DMS114 treated with DMSO at 0.1 percent for 48 hours (cell line): Measurements from ENCODE around the gene PDE4A.

Source experiments
- DNase-seq: peaks from one replicate; lab custom pipeline; 2025; ENCODE audit not compliant: unreplicated experiment; lab: John Stamatoyannopoulos, UW

Gene PDE4A

DNA sequence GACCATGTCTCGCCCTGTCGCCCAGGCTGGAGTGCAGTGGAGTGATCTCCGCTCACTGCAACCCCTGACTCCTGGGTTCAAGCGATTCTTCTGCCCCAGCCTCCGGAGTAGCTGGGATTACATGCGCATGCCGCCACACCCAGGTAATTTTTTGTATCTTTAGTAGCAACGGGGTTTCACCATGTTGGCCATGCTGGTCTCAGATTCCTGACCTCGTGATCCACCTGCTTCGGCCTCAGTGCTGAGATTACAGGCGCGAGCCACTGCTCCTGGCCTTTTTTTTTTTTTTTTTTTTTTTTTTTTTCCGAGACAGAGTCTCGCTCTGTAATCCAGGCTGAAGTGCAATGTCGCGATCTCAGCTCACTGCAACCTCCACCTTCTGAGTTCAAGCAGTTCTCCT, 87.7 kb downstream of the PDE4A start:
- no peak for DNase-seq

DNA sequence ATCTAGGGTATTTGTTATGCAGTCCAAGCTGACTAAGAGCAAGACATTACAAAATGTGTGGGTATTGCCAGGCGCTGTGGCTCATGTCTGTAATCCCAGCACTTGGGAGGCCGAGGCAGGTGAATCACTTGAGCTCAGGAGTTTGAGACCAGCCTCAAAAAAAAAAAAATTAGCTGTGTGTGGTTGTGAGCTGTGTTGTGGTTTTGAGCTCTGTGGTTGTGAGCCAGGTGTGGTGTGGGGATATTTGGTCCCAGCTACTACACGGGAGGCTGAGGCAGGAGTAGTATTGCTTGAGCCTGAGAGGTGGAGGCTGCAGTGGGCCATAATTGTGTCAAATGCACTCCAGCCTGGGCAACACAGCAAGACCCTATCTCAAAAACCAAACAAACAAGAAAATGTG, 88.4 kb downstream of the PDE4A start:
- no peak for DNase-seq

DNA sequence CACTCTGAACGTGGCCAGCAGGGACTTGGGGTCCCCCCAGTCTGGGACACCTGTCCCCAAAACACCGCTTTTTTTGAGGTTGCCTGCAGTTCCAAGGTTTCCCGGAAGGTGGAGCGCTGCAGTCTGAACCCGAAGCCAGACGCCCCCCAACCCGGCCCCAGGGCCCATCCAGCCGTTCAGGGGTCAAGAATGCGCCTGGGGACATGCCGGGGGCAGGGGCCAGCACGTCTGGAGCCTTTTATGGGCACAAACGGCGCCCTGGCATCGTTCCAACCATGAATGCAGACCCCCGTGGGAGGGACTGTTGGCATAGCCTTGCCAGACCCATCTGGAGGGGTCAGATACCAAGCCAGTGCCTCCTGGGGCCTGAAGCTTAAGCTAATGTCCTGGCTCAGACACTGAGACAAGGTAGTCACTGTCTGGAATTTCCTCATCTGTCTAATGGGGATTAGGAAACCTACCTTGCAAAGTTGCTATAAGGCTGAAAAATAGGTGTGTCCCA, 90.0 kb downstream of the PDE4A start:
- DNase-seq: no peak

DNA sequence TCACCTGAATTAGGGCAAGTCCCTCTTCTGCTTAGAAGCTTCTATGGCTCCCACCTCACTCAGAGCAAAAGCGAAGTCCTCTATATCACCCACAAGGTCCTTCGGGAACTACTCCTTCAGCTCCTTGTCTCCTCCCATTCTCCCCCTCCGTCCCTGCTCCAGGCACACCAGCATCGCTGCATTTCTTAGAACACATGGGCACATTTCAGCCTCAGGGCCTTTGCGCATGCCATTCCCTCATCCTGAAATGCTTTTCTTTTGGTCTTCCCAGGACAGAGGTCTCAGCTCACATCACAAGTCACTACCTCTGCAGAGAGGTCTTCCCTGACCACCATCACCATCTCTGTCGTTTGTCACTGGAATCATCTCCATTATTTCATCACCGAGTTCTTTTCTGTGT, 92.9 kb downstream of the PDE4A start:
- no peak for DNase-seq

DNA sequence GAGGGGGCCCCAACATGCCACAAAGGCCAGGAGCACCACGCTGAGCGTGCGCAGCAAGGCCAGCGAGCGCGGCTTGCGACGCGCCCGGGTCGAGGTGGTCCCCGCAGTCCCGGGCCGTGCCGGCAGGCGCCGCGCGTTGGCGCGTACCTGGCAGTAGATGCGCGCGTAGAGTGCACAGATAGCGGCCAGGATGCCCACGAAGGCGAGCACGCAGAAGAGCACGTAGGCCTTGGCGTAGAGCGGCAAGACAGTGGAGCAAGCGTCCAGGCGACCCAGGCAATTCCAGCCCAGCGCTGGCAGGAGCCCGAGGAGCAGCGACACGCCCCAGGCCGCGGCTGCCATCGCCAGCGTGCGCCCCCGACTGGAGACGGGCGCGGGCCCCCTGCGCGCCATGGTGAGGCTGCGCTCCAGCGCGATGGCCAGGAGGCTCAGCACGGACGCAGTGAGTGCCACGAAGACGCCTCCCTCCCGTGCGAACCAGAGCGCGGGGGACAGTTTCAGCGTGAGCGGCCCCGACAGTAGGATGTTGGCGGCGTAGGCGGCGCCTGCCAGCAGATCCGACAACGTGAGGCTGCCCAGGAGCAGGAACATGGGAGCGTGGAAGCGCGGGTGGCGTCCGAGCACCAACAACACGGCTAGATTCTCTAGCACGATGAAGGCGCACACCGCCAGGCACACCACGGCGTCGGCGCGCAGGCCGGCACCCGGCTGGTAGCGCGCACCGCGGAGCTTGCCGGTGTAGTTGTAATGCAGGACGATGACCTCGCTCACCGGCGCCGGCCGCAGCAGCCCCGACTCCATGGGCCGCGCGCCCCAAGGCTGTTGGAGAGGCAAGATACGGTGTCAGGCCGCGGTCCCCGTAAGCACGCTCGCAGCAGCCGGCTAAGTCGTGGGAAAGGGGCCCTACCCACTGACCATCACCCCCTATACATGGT, 94.1 kb downstream of the PDE4A start:
- DNase-seq: no peak

DNA sequence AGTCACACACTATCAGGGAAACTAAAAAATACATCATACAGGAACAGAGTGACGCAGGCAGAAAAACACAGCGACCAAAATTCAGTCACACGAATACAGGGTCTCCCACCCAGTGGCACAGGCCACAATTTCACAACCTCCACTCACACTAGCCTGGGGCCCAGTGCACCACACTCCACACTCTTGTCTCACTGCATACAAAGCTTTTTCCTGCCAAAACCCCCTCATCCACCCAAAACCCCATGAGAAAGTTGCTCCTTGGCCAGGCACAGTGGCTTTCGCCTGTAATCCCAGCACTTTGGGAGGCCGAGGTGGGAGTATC, 95.7 kb downstream of the PDE4A start:
- no peak for DNase-seq

DNA sequence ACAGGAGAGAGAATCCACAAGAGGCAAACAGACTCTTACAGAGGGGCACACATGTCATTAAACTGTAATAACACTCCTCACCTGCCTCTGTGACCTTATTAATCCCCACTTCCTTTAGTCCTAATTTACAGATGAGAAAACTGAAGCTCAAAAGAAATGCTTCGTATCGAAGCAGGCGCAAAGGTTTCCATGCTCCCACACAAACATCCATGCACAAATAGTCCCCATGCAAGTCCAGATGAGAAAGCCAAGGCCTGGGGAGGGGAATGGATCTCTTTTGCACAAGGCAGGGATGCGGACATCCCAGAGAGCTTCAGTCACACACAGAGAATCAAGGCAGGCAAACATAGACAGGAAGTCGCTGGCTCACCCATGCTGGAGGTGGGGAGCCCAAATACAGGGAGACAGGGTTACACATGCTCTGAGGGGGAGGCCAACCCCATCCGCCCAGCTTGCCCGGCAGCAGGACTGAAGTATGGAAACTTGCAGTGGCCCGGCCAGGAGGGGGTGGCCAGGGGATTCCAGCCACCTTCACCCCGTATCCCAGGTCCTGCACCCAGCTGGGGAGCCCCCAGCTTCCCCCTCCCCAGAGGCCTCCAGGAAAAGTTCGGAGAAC, 96.4 kb downstream of the PDE4A start:
- DNase-seq: no peak

DNA sequence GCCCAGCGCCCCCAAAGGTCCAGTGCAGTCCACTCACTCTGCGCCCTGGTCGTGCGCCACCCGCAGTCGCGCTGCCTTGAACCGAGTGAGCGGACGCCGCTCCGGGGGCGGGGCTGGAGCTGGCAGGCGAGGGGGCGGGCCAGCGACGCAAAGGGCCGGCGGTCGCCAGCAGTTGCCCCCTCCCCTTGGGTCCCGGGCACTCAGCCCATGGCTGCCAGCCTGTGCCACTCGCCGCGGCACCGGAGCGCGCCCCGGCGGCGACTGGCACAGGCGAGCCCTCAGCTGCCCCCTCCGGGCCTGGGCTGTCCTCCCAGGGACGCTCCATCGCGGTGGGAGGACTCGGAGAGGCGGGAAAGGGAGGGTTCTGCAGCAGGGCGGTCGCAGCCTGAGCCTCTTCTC, 97.0 kb downstream of the PDE4A start, which contains the start of gene S1PR5:
TSS of gene S1PR5 (minus strand) at position 87 of the 399 bp plus-strand sequence. CDS start 2,436 bp downstream, outside the sequence.
- DNase-seq: no peak

DNA sequence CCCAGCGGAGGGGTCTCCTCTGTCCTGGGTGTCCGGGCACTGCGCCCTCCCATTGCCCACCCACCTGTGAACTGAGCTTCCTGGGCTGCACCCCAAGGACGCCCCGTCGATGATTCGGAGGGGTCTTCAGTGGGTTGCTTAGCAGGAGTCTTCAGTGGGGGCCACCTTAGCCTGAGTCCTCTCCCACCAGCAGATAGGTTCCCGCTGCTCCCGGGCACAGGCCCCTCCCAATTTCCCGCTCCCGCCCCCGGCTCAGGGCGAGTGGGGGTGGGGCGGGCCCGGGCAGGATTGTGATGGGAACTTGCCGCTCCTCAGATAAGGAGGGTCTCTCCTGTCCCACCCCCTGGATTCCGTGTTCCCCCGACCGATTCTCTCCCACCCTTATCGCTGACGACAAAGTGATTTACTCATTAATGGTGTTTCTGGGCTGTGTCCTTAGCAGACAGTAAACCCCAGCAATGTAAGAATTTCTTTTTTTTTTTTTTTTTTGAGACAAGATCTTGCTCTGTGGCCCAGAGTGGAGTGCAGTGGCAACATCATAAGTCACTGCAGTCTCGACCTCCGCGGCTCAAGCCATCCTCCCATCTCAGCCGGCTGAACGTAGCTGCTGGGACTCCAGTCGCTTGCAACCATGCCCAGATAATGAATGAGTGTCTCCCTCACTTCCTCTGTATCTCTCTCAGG, 97.6 kb downstream of the PDE4A start:
- DNase-seq: peak; percentile 11

DNA sequence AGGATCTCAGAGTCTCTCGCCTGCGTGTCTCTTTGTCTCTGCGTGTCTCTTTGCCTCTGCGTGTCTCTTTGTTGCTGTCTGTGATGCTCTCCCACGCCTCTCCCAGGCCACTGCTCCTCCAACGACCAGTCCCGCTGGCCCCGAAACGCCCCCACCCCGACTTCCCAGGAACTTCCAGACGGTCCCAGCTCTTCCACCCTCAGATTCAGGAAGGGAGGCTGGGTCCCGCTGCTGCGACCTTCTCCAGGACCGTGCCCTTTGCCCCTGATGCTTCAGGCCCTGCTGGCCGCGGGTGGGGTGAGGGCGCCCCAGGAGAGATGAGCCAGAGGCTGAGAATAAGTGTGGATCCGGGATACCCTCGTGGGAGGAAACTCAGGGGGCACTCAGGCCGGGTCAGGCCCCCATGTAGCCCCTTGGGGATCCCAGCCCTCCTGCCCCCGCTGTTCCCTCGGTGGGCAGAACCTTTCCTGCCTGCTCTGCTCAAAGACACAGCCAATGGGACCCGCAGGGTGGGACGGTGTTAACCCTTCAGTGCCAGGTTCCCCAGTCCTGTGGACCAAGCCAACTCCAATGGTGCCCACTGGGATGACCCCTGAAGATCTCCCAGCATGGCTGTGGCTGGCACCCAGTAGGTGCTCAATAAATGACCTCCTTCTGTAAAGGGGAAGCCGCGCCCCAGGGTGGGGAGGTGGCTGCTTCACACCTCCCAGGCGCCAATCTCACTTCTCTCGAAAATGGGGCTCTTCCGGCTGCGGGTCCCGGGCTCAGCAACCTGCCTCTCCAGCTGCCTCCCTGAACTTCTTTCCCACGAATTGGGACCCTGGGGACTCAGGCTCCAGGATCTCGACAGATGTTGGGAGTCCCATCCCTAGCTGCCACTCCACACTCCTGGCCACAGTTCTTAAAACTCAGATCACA, 98.4 kb downstream of the PDE4A start:
- DNase-seq: no peak
